ENCODE measurements around the gene TTI1.

DNA sequence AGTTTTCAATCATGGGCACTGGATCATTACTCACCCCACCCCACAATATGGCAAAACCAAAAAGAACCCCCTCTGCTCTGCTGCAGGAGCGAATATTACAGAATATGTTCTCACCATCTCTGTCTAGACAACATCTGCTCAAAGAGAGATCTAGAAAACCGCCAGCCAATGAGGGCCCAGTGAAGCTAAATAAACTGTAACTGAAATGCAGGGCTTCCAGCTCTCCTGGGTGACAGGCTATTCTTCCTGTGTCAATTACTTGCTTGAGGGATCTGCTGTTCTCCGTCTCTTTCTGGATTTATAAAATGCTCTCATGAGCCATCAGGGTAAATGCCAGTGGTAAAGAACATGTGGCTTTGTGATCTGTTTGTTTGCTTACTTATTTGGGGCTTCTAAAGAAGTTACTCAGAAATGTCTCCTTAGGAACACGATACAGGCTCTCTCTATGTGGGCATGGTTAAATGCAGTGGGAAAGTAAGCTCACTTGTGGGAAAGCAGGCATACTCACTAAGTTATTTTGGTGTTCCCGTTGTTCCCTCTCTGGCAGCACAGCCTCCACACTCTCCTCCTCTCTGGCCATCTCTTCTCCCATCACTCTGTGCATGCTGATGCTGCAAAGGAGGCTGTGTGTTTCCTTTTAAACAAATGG lies 44.8 kb downstream of the TTI1 start:
- TF ChIP-seq ARID1B (IDR thresholded peaks at IDR 0.05): no peak
- TF ChIP-seq HMG20B (CRISPR knock-in tag; IDR thresholded peaks at IDR 0.05): no peak
- TF ChIP-seq FOXP4 (CRISPR knock-in tag; IDR thresholded peaks at IDR 0.05; ENCODE audit: borderline replicate concordance): no peak
- TF ChIP-seq, protein P1, sequence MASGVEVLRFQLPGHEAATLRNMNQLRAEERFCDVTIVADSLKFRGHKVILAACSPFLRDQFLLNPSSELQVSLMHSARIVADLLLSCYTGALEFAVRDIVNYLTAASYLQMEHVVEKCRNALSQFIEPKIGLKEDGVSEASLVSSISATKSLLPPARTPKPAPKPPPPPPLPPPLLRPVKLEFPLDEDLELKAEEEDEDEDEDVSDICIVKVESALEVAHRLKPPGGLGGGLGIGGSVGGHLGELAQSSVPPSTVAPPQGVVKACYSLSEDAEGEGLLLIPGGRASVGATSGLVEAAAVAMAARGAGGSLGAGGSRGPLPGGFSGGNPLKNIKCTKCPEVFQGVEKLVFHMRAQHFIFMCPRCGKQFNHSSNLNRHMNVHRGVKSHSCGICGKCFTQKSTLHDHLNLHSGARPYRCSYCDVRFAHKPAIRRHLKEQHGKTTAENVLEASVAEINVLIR (CRISPR knock-in tag; IDR thresholded peaks at IDR 0.05): no peak
- TF ChIP-seq POLR2AphosphoS5 (IDR thresholded peaks at IDR 0.05; ENCODE audit: control insufficient read depth, insufficient read depth, low read depth, low read length): no peak
- TF ChIP-seq EZH2 (IDR thresholded peaks at IDR 0.05; ENCODE audit: borderline replicate concordance, low read depth, low read length): no peak
